Caco-2 (cell line): ENCODE data around the gene AURKAIP1. TPM values are rescaled to one million over a fixed set of nuclear protein-coding genes. Genes with fewer than 3 reads are reported as not detected.

Source experiments
- BruUV-seq: library from RNA; stranded (reverse); fragments of 400-500 nt; replicated peaks from 2 replicates; lab custom pipeline; 2021; lab: Mats Ljungman, UMichigan
- CTCF ChIA-PET: fragments of 300-600 bp; sonication (Branson Sonifier 250); formaldehyde crosslinking; loops from one replicate; lab custom pipeline; 2022; ENCODE audit warnings: antibody characterized with exemption; lab: Charles Lee
- POLR2A ChIA-PET: fragments of 300-600 bp; sonication (Branson Sonifier 250); formaldehyde crosslinking; loops from one replicate; lab custom pipeline; 2022; ENCODE audit warnings: antibody characterized with exemption; lab: Charles Lee
- DNase-seq, 2 experiments: peaks; one replicate each; pipeline versions ENCODE4 v3.0.0 to v3.0.0-alpha.2; 2020 to 2022
- H3K27me3 ChIP-seq: replicated peaks from 2 replicates; pipeline ENCODE4 v1.6.0; 2011; ENCODE audit warnings: low read length; ENCODE audit not compliant: control insufficient read depth, insufficient read depth
- H3K36me3 ChIP-seq: 2 replicates; pipeline ENCODE4 v1.5.1; 2011; ENCODE audit warnings: low read length; ENCODE audit not compliant: control insufficient read depth, insufficient read depth
- H3K4me1 ChIP-seq: fragments of 250-450 bp; sonication (Bioruptor Pico); 2 replicates; pipeline ENCODE4 v1.5.1; 2020; ENCODE audit warnings: mild to moderate bottlenecking
- H3K4me3 ChIP-seq: 2 replicates; pipeline ENCODE4 v1.5.1; 2011; ENCODE audit warnings: low read depth, mild to moderate bottlenecking, control low read depth, low read length
- H3K9me3 ChIP-seq: fragments of 250-450 bp; sonication (Bioruptor Pico); 2 replicates; pipeline ENCODE4 v1.5.1; 2020; ENCODE audit warnings: mild to moderate bottlenecking, moderate library complexity
- H3K27ac Mint-ChIP-seq: one replicate; pipeline ENCODE4 v1.8.0; 2022; ENCODE audit warnings: mixed read lengths; ENCODE audit not compliant: unreplicated experiment
- H3K27me3 Mint-ChIP-seq: one replicate; pipeline ENCODE4 v1.8.0; 2022; ENCODE audit warnings: mixed read lengths; ENCODE audit not compliant: insufficient read depth, unreplicated experiment
- H3K36me3 Mint-ChIP-seq: one replicate; pipeline ENCODE4 v1.8.0; 2022; ENCODE audit warnings: mild to moderate bottlenecking, mixed read lengths; ENCODE audit not compliant: insufficient read depth, unreplicated experiment
- H3K4me1 Mint-ChIP-seq: one replicate; pipeline ENCODE4 v1.8.0; 2022; ENCODE audit warnings: low read depth, mixed read lengths; ENCODE audit not compliant: unreplicated experiment
- H3K4me3 Mint-ChIP-seq: one replicate; pipeline ENCODE4 v1.8.0; 2022; ENCODE audit warnings: mild to moderate bottlenecking, moderate library complexity, mixed read lengths; ENCODE audit not compliant: unreplicated experiment
- H3K9me3 Mint-ChIP-seq: one replicate; pipeline ENCODE4 v1.8.0; 2022; ENCODE audit warnings: mixed read lengths; ENCODE audit not compliant: unreplicated experiment
- CTCF ChIP-seq, 2 experiments: fragments of 200-600 bp in 1 of 2; IDR thresholded peaks; 1 replicate in 1 of 2; 2 replicates in 1 of 2; pipeline versions ENCODE4 v1.5.1 to v1.8.0; 2011 to 2022; ENCODE audit warnings: antibody characterized with exemption in 1 of 2, control low read depth in 1 of 2, inconsistent platforms in 1 of 2, low read depth in 1 of 2, low read length in 1 of 2, mild to moderate bottlenecking in 1 of 2, moderate library complexity in 1 of 2; ENCODE audit not compliant: insufficient read depth in 1 of 2, severe bottlenecking in 1 of 2, unreplicated experiment in 1 of 2
- intact Hi-C: fragments of 100-400 bp; cut with micrococcal nuclease; formaldehyde crosslinking; loops from one replicate; pipeline ENCODE4 v1.10.0; 2022; ENCODE audit not compliant: unreplicated experiment
- total RNA-seq: library from RNA; stranded (reverse); gene quantifications from 2 replicates; pipeline ENCODE4 v1.2.3, GENCODE V29; 2022

Gene AURKAIP1
- total RNA-seq, 1 experiment from 2014 or later: 187 TPM

- no peak within 1 kb of the TSS for H3K4me3 ChIP-seq
- H3K27ac Mint-ChIP-seq: no peak within 1 kb of the TSS
- H3K4me1 ChIP-seq: no peaks in the 10 kb centered on the region
- DNase-seq: no peak
- no TSS peak for BruUV-seq
- POLR2A ChIA-PET: no interaction called here
- H3K36me3 Mint-ChIP-seq: peaks cover 50% of the 10 kb centered on the region
- H3K36me3 ChIP-seq: no peaks in the 10 kb centered on the region
- no peaks in the 10 kb centered on the region for H3K27me3 ChIP-seq
- no peaks in the 10 kb centered on the region for H3K27me3 Mint-ChIP-seq
- H3K9me3 ChIP-seq: no peaks in the 10 kb centered on the region
- H3K4me1 Mint-ChIP-seq: no peaks in the 10 kb centered on the region
- H3K9me3 Mint-ChIP-seq: no peaks in the 10 kb centered on the region
- CTCF ChIA-PET: no interaction called here
- no peak within 1 kb of the TSS for H3K4me3 Mint-ChIP-seq
- no peak for TF ChIP-seq CTCF (IDR thresholded peaks at IDR 0.05; ENCODE audit: insufficient read depth in 1 of 2, low read depth in 1 of 2, low read length in 1 of 2, severe bottlenecking in 1 of 2, unreplicated experiment in 1 of 2)
- intact Hi-C loops: no loop called here
These were observed 43.7 kb downstream of the AURKAIP1 start, which contains the start of gene TAS1R3 for GRCh38 chr1:1331068-1331965. TAS1R3 (plus strand) TSS chr1:1331280; CDS start chr1:1331346, 66 bp downstream.

GRCh38 chr1:1330366-1331067 is 44.5 kb downstream of the AURKAIP1 start:
- ChIA-PET POLR2A (no interaction called here), CTCF (no interaction called here)
- no TSS peak for BruUV-seq
- Mint-ChIP-seq H3K36me3 (peaks cover 50% of the 10 kb centered on the region), H3K27me3 (no peaks in the 10 kb centered on the region), H3K27ac (no peak overlapping the region), H3K9me3 (no peaks in the 10 kb centered on the region), H3K4me3 (no peak overlapping the region), H3K4me1 (no peaks in the 10 kb centered on the region)
- H3K4me3 ChIP-seq: no peak overlapping the region
- DNase-seq: no peak
- H3K27me3 ChIP-seq: no peaks in the 10 kb centered on the region
- TF ChIP-seq CTCF (IDR thresholded peaks at IDR 0.05; ENCODE audit: insufficient read depth in 1 of 2, low read depth in 1 of 2, low read length in 1 of 2, severe bottlenecking in 1 of 2, unreplicated experiment in 1 of 2): no peak
- intact Hi-C loops: no loop called here
- 0 out of 2 replicates have a peak, but pooled peaks cover 4% of the 10 kb centered on the region for H3K4me1 ChIP-seq
- no peaks in the 10 kb centered on the region for H3K36me3 ChIP-seq
- no peaks in the 10 kb centered on the region for H3K9me3 ChIP-seq
